Lower leg skin (tissue), 3 donors: ENCODE data around the gene LIPJ.

Experiments used
- CTCF ChIP-seq, 3 donors: fragments of 450-650 bp; IDR thresholded peaks; one replicate each; pipeline ENCODE4 v1.5.1; 2016; ENCODE audit warnings: antibody characterized with exemption in 3 of 3, mild to moderate bottlenecking in 3 of 3, moderate library complexity in 2 of 3
- POLR2A ChIP-seq, 2 donors: fragments of 450-650 bp; IDR thresholded peaks; one replicate each; pipeline ENCODE4 v1.6.1; 2016 to 2017; ENCODE audit warnings: antibody characterized with exemption in 2 of 2, mild to moderate bottlenecking in 1 of 2, moderate library complexity in 1 of 2

- no peak for TF ChIP-seq CTCF (IDR thresholded peaks at IDR 0.05)
- no peak for TF ChIP-seq POLR2A (IDR thresholded peaks at IDR 0.05)
Measured at GRCh38 chr10:88553116-88553752, 33.3 kb upstream of the LIPJ start.
